ENCODE results near the gene AGO1.
"Not testable (repeated sequence)": the region's sequence is repeated elsewhere in the genome, so short reads cannot be mapped to it uniquely, and the experiment has no call there.

AGO1 gene

DNA sequence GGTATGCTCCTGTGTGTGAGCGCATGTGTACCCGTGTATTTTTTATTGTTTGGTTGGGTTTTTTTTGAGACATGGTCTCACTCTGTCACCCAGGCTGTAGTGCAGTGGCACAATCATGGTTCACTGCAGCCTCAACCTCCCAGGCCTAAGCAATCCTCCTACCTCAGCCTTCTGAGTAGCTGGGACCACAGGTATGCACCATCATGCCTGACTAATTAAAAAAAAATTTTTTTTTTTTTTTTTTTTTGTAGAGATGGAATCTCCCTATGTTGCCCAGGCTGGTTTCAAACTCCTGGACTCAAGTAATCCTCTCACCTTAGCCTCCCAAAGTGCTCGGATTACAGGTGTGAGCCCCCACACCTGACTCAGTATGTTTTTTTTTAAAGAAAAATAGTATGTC lies 89.6 kb downstream of the AGO1 start:
- not testable (repeated sequence) for DNase-seq (ENCODE audit: low spot score)

- no peak for DNase-seq (ENCODE audit: low spot score)
Measured at GRCh38 chr1:35980090-35980489, 97.1 kb downstream of the AGO1 start.

Data from putamen (tissue), 1 donor.